Upper lobe of left lung (tissue), 6 donors: ENCODE results near the gene NR2C2. TPM values are rescaled to one million over a fixed set of nuclear protein-coding genes. Genes with fewer than 3 reads are reported as not detected.

Experiments used
- ATAC-seq, 2 donors: fragments of 200-7000 bp; cut with Tn5 transposase; one replicate each; pipeline ENCODE4 v1.9.1; 2022; ENCODE audit warnings: mild to moderate bottlenecking in 2 of 2, moderate library complexity in 2 of 2; ENCODE audit not compliant: low FRiP score in 2 of 2
- DNase-seq, 2 donors: peaks; one replicate each; pipeline ENCODE4 v3.0.0-alpha.2; 2019 to 2020
- H3K27ac ChIP-seq, 4 donors: fragments of 200-600 bp; sonication (generic); one replicate each; pipeline ENCODE4 v1.5.1; 2016 to 2019
- H3K27me3 ChIP-seq, 4 donors: fragments of 200-600 bp; sonication (generic); one replicate each; pipeline ENCODE4 v1.5.1; 2017 to 2019
- H3K36me3 ChIP-seq, 4 donors: fragments of 200-600 bp; sonication (generic); one replicate each; pipeline ENCODE4 v1.5.1; 2016 to 2019
- H3K4me1 ChIP-seq, 4 donors: fragments of 200-600 bp; sonication (generic); one replicate each; pipeline ENCODE4 v1.5.1; 2018 to 2019
- H3K4me3 ChIP-seq, 4 donors: fragments of 200-600 bp; sonication (generic); one replicate each; pipeline ENCODE4 v1.5.1; 2017 to 2019; ENCODE audit warnings: mild to moderate bottlenecking in 2 of 4, moderate library complexity in 1 of 4
- H3K9me3 ChIP-seq, 4 donors: fragments of 200-600 bp; sonication (generic); one replicate each; pipeline ENCODE4 v1.5.1; 2018 to 2019
- EP300 ChIP-seq, 4 donors: sonication (generic); formaldehyde crosslinking; IDR thresholded peaks; one replicate each; pipeline ENCODE4 v1.5.1; 2017; ENCODE audit warnings: antibody characterized with exemption in 4 of 4, control low read depth in 2 of 4
- POLR2A ChIP-seq, 4 donors: fragments of 450-650 bp; IDR thresholded peaks; one replicate each; pipeline ENCODE4 v1.5.1; 2016 to 2017; ENCODE audit warnings: antibody characterized with exemption in 4 of 4, mild to moderate bottlenecking in 2 of 4
- POLR2AphosphoS5 ChIP-seq, 2 donors: sonication (generic); formaldehyde crosslinking; IDR thresholded peaks; one replicate each; pipeline ENCODE4 v1.5.1; 2017; ENCODE audit warnings: antibody characterized with exemption in 2 of 2
- WGBS, 2 donors: methylation state at CpG; one replicate each; pipeline ENCODE4 v1.1.5; 2017 to 2018; 5-methylcytosine and 5-hydroxymethylcytosine counted together
- total RNA-seq, 6 donors: library from RNA; depleted of rRNA in 4 of 6; stranded (reverse); fragments of >200 nt in 4 of 6; gene quantifications; one replicate each; pipeline versions ENCODE4 v1.1.0 to v1.2.1, GENCODE V29; 2016 to 2021
- TF ChIP-seq, protein P1 (sequence below), 6 experiments: fragments of 450-650 bp in 4 of 6; fragments of 200-600 bp in 2 of 6; sonication (generic) in 2 of 6; IDR thresholded peaks; one replicate each; pipeline ENCODE4 v1.5.1; 2016 to 2019; ENCODE audit warnings: antibody characterized with exemption in 6 of 6
- donor health status: DM: no; HTN: no; CAD: no; lungs with moderate emphysema.
- donor health status: DM: no; HTN: yes; CAD: no; lungs with severe emphysema.

NR2C2 gene
- total RNA-seq, 6 donors from 2014 or later, result 24.9 to 54.0 (median 46.6) TPM

- TF ChIP-seq, protein P1, sequence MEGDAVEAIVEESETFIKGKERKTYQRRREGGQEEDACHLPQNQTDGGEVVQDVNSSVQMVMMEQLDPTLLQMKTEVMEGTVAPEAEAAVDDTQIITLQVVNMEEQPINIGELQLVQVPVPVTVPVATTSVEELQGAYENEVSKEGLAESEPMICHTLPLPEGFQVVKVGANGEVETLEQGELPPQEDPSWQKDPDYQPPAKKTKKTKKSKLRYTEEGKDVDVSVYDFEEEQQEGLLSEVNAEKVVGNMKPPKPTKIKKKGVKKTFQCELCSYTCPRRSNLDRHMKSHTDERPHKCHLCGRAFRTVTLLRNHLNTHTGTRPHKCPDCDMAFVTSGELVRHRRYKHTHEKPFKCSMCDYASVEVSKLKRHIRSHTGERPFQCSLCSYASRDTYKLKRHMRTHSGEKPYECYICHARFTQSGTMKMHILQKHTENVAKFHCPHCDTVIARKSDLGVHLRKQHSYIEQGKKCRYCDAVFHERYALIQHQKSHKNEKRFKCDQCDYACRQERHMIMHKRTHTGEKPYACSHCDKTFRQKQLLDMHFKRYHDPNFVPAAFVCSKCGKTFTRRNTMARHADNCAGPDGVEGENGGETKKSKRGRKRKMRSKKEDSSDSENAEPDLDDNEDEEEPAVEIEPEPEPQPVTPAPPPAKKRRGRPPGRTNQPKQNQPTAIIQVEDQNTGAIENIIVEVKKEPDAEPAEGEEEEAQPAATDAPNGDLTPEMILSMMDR (IDR thresholded peaks at IDR 0.05), result no peak
- no peak for TF ChIP-seq POLR2A (IDR thresholded peaks at IDR 0.05)
- TF ChIP-seq POLR2AphosphoS5 (IDR thresholded peaks at IDR 0.05), result no peak
- TF ChIP-seq EP300 (IDR thresholded peaks at IDR 0.05), result no peak
- H3K9me3 ChIP-seq, result no peaks in the 10 kb centered on the region
- no peak overlapping the region for H3K4me3 ChIP-seq
- 75 to 97% methylated on average over 3 of the region's 3 CpGs for WGBS, 2 donors
- DNase-seq (no peak), ATAC-seq (no peak)
- peaks cover 0 to 7% (median 5%) of the 10 kb centered on the region in 4 donors for H3K4me1 ChIP-seq
- H3K27me3 ChIP-seq, result no peaks in the 10 kb centered on the region
- no peak overlapping the region for H3K27ac ChIP-seq
- peaks cover 24 to 77% (median 58%) of the 10 kb centered on the region in 4 donors for H3K36me3 ChIP-seq
These were observed 103.2 kb downstream of the NR2C2 start for GRCh38 chr3:15050405-15051092.

DNA sequence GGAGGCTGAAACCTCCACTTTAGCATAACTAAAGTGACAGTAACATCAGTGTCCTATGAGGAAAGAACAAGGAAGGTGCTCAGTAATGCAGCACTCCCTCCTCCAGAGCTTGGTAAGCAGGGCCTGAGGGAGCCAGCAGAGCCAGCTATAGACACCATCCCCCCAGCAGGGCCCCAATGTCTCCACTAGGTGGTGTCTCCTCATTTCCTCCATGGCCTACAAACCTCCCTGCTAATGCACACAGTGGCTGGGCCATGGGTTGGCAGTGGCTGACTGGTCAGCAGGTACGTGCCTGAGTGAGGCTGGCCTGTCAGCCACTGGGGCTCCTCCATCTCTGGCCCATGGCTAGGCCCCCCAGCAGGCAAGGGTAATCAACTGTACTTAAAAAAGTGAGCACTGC is 104.1 kb downstream of the NR2C2 start:
- Histone ChIP-seq H3K27me3 (no peaks in the 10 kb centered on the region), H3K9me3 (no peaks in the 10 kb centered on the region), H3K36me3 (peaks cover 20 to 71% (median 54%) of the 10 kb centered on the region in 4 donors), H3K4me1 (peaks cover 0 to 7% (median 5%) of the 10 kb centered on the region in 4 donors), H3K27ac (no peak overlapping the region), H3K4me3 (no peak overlapping the region)
- DNase-seq (peak in 1 of 2 donors; percentile 59), ATAC-seq (peak; percentile 67 to 83)
- TF ChIP-seq, protein P1 (IDR thresholded peaks at IDR 0.05), result peak; percentile 36 to 63 (median 46)
- no peak for TF ChIP-seq EP300 (IDR thresholded peaks at IDR 0.05)
- WGBS, 2 donors, result 86% methylated on average over 1 of the region's 1 CpG; no CpG with 5 or more reads in 1 of the 2 donors

DNA sequence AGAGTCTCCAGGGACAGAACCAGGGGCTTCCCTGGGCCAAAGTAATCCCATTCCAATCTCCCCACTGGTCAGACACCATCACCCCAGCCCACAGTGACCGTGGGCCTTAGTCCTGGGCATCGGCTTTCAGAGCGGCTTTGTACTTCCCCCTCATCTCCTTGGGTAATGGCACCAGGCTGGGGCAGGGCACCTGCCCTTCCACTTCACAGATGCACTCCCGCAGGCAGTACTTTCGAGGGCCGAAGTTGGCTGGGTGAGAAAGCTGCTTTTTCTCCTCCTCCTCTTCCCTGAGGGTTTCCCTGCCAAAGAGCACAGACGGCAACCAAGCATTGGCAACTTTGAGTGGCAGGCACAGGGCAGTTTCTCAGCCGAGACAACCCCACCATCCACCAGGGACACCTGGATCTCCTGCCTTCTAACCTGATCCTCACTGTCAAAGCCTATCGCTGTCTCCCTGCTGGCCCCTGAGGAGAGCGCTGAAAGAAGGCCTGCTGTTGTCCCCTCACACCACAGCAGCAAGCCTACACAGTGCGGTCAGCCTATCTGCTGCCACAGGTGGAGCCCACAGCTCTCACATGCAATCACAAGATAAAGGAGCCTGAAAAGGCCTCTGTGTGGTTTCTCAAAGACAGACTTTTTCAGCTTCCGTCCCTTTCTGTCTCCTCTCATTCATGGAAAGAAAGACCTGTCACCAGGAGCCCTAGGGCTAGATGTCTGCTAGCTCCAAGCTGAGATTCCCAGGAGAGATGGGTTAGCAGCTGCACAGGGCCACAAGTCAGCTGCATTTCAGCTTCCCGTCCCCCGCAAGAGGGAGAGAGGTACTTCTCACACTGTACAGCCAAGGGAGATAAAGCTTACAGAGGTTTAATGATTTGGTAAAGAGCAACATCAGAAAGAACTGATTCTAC is 105.2 kb downstream of the NR2C2 start:
- no peaks in the 10 kb centered on the region for H3K27me3 ChIP-seq
- ATAC-seq, result peak in 1 of 2 donors; percentile 46
- H3K4me1 ChIP-seq, result peaks cover 0 to 7% (median 5%) of the 10 kb centered on the region in 4 donors
- H3K9me3 ChIP-seq, result no peaks in the 10 kb centered on the region
- no peak overlapping the region for H3K4me3 ChIP-seq
- peaks cover 14 to 71% (median 51%) of the 10 kb centered on the region in 4 donors for H3K36me3 ChIP-seq
- H3K27ac ChIP-seq, result no peak overlapping the region
- TF ChIP-seq, protein P1 (IDR thresholded peaks at IDR 0.05), result no peak
- TF ChIP-seq EP300 (IDR thresholded peaks at IDR 0.05) (no peak), POLR2AphosphoS5 (IDR thresholded peaks at IDR 0.05) (no peak), POLR2A (IDR thresholded peaks at IDR 0.05) (no peak)
- 93 to 95% methylated on average over 14 of the region's 14 CpGs for WGBS, 2 donors
- no peak for DNase-seq

DNA sequence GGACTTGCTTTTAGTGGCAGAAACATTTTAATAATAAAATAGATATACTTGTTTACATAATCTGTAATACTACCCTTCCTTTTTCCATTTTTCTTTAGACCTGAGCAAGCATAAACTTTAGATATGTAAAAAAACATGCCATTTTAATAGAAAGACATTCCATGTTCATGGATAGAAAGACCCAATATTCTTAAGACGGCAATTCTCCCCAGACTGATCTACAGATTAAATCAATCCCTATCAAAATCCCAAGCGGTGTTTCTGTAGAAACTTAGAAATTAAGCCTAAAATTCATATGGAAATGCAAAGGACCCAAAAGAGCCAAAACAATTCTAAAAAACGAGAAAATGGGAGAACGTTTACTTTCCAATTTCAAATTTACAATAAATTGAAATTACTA is 106.2 kb downstream of the NR2C2 start:
- no peaks in the 10 kb centered on the region for H3K9me3 ChIP-seq
- DNase-seq (no peak), ATAC-seq (no peak)
- TF ChIP-seq EP300 (IDR thresholded peaks at IDR 0.05), result no peak
- TF ChIP-seq, protein P1 (IDR thresholded peaks at IDR 0.05), result no peak
- no peak for TF ChIP-seq POLR2AphosphoS5 (IDR thresholded peaks at IDR 0.05)
- no peak for TF ChIP-seq POLR2A (IDR thresholded peaks at IDR 0.05)
- no peaks in the 10 kb centered on the region for H3K27me3 ChIP-seq
- H3K27ac ChIP-seq, result no peak overlapping the region
- peaks cover 14 to 71% (median 50%) of the 10 kb centered on the region in 4 donors for H3K36me3 ChIP-seq
- H3K4me3 ChIP-seq, result no peak overlapping the region
- WGBS, 2 donors, result 90 to 95% methylated on average over 4 of the region's 4 CpGs
- peaks cover 0 to 7% (median 5%) of the 10 kb centered on the region in 4 donors for H3K4me1 ChIP-seq
